Measurements from ENCODE around the gene MRPL10.

DNA sequence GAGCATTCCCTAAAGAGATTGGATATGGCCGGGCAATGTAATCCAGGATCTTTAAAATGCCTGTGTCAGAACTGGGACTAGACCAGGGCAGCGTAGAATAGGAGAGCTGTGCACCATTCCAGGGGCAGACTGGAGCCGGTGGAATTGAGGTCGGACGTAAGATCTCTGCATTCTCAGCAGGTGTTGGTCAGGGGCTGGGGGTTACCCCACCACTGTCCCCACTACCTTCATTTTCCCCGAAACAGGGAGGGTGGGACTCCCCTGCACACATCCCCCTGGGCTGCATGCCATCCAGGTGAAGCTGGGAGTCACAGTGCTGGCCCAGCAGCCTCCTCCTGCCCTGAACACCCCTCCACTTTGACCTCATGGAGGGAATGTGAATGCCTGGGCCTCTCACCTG lies 27.6 kb downstream of the MRPL10 start:
- TF ChIP-seq, protein P1, sequence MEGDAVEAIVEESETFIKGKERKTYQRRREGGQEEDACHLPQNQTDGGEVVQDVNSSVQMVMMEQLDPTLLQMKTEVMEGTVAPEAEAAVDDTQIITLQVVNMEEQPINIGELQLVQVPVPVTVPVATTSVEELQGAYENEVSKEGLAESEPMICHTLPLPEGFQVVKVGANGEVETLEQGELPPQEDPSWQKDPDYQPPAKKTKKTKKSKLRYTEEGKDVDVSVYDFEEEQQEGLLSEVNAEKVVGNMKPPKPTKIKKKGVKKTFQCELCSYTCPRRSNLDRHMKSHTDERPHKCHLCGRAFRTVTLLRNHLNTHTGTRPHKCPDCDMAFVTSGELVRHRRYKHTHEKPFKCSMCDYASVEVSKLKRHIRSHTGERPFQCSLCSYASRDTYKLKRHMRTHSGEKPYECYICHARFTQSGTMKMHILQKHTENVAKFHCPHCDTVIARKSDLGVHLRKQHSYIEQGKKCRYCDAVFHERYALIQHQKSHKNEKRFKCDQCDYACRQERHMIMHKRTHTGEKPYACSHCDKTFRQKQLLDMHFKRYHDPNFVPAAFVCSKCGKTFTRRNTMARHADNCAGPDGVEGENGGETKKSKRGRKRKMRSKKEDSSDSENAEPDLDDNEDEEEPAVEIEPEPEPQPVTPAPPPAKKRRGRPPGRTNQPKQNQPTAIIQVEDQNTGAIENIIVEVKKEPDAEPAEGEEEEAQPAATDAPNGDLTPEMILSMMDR (IDR thresholded peaks at IDR 0.05), result no peak
- no peak for TF ChIP-seq POLR2A (IDR thresholded peaks at IDR 0.05)

Measured in breast epithelium (tissue), 3 donors.